ENCODE results near the gene THOC1.

The THOC1 gene

DNA sequence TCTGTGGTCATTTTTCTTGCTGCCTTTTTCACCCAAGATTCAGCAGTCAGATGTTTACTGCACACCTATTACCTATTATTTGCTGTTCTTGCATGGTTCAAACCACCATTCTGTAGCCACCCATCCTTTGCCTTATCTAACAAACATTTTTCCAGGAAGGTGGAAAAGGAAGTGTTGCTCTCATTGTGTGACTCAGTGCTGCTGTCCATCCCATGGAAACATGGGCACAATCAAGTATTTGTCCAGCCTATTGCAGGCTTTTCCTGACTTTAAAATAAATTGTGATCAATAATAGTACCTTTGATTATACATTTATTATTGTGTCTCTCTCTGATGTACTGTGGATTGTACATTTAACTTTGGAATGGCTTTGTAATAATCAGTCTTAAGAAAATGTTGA is 56.3 kb downstream of the THOC1 start:
- no peak for DNase-seq

DNA sequence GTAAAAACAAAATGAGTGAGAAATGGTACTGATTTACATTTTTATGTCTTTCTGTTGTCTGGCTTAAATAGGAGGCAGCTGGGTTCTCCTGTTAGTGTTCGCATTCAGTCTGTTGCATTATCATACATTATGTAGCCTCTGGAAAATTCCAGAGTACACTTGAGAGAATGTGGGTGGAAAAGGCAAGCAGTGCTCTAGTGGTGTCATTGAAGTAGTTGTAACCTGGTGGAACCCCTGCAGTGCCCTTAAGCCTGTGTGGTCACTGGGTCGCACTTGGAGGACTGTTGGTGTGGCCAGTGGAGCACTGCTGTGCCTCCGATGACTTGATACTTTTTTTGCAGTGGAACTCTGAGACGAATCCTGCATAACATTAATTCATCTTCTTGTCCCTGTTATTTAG is 57.1 kb downstream of the THOC1 start:
- DNase-seq, result no peak

DNA sequence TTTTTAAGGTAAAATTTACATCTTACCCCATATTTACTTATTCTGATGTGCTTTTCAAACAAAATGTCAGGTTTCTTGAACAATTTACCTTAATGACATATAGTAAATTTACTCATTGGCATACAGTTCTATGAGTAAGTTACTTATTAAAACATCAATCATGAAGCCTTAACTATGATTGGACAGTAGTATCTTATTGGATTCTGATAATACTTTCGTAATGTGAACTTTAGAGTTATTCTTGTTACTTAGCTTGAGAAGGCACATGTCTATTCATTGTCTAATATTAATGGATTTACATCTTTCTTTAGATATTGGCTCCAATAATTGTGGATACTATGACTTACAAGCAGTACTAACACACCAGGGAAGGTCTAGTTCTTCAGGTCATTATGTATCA is 57.8 kb downstream of the THOC1 start:
- no peak for DNase-seq

DNA sequence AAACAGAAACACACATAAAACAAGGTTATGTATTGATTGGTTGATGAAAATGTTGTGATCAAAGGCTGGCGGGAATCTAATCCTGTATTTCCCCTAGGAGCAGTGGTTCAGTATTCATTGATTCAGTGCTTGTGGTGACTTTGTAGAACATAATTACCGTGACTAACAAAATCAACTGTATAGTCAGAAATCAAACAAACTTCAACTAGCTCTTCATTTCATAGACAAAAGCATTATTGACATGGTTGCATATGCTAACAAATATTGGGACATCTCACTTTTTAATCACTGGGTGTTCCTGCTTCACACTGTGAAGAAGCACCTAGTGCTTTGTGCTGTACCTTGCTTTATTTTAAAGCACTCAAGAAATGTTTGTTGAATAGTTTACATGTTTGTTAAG is 68.1 kb downstream of the THOC1 start:
- DNase-seq, result no peak

DNA sequence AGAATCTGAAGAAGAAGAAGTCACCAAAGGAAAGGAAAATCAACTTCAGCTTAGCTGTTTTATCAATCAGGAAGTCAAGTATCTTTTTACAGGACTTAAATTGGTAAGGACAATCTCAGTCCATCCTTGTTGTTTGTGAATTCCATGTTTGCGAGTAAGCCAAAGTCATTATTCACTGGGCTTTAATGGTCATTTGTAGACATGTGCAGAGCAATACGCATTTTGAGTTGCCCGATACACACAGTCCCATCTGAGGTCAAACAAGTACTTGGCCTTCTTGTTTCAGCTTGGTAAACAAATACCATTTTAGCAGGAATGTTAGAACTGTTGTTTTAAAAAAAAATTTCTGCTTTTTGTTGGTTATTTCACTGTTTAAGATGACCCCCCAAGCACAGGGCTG is 68.6 kb downstream of the THOC1 start:
- no peak for DNase-seq

DNA sequence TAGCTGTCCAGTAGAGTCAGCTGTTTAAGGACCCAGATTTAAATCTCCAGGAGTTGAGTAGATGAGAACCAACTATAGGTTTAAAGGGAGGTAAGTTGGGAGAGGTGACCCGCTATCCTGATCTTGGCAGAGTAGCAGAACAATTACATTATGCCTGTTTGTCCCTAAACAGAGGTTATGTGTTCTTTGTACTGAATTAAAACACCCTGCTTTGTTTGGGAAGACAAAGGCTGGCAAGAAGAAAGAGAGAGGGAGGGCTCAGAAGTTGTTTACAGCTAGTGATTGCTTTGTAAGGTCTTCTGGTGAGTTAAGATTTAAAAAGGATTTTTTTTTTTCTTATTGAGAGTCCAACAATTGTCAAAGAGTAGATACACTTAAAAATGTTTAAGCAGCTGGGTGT is 72.2 kb downstream of the THOC1 start:
- DNase-seq, result no peak

DNA sequence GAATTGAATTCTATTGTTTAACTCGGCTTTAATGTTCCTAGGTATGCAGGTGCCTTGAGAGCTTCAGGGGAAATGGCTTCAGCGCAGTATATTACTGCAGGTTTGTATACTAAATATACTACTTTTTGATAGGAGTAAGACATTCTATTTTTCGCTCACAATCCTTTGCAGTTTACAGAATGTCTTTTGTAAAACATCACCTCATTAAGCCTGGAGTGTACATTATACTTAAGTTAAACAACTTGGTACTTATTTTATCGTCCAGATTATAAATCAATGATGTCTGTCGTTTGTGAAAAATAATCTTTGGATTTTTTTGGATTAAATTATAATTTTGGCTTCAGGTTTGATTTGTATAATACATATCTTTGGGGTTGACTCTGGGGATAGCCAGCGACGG is 75.0 kb downstream of the THOC1 start:
- DNase-seq, result no peak

DNA sequence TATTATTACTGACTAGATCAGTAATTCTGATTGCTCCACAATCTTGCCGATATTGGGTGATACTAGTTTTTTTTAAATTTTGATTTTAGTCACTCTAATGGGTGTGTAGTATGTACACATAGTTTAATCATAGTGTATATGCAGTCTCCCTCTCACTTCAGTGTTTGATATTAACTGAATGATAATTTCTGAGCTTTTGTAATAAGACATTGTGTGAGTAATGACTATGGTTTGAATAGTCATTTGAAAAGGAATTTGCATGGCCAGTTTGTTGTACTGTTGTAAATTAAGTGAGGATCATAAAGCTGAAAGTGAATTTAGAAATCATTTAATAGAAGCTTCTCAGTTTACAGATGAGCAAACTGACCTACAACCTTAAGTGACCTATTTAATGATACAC is 76.1 kb downstream of the THOC1 start:
- DNase-seq, result no peak

DNA sequence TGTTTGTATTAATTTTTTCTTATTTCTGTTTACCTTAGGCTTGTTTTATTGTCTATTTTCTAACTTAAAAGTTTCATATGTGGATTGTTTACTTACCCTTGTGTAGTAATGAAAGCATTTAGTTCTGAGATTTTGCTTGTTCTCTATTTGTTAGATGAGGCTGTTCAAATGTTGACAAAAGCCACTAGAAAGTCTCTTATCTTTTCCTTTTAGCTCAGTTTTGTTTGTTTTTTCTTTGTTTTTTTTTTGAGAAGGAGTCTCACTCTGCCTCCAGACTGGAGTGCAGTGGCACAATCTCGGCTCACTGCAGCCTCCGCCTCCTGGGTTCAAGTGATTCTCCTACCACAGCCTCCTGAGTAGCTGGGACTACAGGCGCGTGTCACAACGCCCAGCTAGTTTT is 78.6 kb downstream of the THOC1 start:
- no peak for DNase-seq

DNA sequence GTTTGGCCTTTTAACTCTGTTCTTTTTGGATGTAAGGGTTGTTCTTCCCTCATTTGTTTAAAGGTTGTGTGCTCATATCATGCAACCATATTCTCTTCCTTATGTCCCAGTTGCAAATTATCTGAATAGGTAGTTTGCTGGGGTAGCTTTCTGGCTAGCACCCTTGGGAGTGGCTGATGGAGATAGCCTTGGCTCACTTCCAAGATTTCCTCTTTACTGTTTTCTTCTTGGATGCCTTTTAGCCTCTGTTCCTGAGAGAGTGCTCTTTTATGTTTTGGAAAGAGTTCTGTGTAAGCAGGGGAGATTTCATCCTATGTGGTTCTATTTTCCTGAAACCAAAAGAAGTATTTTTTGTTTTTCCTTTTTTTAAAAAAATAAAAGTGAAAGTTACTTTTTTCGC is 84.1 kb downstream of the THOC1 start:
- DNase-seq, result no peak

DNA sequence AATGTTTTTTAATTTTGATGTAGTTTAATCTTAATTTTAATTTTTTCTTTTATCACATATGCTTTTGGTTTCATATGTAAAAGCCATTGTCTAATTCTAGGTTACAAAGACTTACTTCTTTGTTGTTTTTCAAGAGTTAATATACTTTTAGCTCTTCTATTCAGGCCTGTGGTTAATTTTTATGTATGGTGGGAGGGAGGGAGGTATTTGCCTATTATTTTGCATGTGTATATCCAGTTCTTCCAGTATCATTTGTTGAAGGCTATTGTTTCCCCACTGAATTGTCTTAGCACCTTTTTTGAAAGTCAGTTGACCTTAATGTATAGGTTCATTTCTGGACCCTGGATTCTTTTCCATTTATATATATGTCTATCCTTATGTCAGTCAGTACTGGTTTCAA is 86.1 kb downstream of the THOC1 start:
- DNase-seq, result no peak

DNA sequence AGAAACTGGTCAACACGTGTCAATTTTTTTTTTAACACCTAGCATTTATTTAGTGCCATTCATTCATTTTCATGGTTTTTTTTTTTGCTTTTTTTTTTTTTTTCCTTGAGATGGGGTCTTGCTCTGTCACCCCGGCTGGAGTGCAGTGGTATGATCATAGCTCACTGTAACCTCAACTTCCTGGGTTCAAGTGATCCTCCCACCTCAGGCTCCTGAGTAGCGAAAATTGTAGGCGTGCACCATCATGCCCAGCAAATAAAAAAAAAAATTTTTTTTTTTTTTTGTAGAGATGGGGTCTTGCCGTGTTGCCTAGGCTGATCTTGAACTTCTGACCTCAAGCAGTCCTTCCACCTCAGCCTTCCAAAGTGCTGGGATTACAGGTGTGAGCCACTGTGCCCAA is 88.3 kb downstream of the THOC1 start:
- DNase-seq, result no peak

DNA sequence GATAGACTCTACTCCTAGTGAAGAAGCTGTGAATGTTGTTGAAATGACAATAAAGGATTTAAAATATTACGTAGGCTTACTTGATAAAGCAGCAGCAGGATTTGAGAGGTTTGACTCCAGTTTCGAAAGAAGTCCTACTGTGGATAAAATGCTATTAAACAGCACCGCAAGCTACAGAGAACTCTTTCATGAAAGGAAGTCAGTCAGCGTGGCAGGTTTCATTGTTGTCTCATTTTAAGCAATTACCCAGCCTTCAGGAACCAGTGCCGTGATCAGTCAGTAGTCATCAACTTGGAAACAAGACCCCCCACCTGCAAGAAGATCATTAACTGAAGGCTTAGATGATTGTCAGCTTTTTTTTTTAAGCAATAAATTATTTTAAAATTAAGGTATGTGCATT is 95.5 kb downstream of the THOC1 start:
- no peak for DNase-seq

All from NCI-H2107 (cell line).